Stimulated activated CD4-positive, alpha-beta T cell treated with anti-CD3 and anti-CD28 coated beads, Interleukin-4, amount 100 ng/mL, for 4 hours (primary cell): Measurements from ENCODE around the gene LAMA4.

Experiments used
- DNase-seq, 2 experiments: peaks; one replicate each; pipeline ENCODE4 v3.0.0-alpha.2; 2020

The LAMA4 gene, protein sequence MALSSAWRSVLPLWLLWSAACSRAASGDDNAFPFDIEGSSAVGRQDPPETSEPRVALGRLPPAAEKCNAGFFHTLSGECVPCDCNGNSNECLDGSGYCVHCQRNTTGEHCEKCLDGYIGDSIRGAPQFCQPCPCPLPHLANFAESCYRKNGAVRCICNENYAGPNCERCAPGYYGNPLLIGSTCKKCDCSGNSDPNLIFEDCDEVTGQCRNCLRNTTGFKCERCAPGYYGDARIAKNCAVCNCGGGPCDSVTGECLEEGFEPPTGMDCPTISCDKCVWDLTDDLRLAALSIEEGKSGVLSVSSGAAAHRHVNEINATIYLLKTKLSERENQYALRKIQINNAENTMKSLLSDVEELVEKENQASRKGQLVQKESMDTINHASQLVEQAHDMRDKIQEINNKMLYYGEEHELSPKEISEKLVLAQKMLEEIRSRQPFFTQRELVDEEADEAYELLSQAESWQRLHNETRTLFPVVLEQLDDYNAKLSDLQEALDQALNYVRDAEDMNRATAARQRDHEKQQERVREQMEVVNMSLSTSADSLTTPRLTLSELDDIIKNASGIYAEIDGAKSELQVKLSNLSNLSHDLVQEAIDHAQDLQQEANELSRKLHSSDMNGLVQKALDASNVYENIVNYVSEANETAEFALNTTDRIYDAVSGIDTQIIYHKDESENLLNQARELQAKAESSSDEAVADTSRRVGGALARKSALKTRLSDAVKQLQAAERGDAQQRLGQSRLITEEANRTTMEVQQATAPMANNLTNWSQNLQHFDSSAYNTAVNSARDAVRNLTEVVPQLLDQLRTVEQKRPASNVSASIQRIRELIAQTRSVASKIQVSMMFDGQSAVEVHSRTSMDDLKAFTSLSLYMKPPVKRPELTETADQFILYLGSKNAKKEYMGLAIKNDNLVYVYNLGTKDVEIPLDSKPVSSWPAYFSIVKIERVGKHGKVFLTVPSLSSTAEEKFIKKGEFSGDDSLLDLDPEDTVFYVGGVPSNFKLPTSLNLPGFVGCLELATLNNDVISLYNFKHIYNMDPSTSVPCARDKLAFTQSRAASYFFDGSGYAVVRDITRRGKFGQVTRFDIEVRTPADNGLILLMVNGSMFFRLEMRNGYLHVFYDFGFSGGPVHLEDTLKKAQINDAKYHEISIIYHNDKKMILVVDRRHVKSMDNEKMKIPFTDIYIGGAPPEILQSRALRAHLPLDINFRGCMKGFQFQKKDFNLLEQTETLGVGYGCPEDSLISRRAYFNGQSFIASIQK (N-terminal part only)

DNA sequence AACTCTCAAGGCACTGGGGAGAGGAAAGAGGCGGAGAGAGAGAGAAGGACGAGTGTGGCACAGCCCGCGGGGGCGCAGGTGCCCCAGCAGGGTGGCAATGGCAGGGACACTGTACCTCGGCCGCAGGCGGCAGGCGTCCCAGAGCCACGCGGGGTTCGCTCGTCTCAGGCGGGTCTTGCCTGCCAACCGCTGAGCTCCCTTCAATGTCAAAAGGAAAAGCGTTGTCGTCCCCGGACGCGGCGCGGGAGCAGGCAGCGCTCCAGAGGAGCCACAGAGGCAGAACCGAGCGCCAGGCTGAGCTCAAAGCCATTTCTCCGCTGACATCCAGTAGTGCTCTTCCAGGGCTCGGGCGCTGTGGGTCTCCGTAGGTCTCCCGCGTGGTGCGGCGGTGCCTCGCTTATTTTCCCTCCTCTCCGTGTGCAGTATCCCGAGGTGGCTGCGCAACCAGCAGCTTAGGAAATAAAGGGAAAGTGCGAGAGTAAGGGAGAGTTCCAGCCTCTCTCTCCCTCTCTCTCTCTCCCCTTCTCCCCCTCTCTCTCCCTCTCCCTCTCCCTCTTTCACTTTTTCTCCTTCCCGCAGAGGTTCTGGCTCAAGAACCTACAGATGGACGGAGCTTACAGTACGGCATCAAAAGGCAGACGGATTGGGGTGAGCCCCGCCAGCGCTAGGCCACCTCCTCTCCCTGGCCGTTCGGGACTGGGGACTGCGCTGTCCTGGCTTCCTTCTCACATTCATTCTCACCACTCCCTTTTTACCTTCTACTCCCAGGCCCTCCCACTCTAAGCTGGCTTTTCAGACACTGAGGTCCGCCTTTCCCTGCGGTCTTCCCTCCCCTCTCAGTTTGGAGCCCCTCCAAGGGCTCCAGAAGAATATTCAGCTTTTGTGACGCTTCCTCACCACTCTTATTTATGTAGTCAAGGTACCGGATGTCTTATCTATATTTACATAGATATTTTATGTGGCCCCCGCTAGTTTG is at the start of gene LAMA4:
LAMA4 (minus strand) TSS at position 727 of the 976 bp plus-strand sequence; CDS start at position 310, 417 bp downstream.
- DNase-seq = no peak

DNA sequence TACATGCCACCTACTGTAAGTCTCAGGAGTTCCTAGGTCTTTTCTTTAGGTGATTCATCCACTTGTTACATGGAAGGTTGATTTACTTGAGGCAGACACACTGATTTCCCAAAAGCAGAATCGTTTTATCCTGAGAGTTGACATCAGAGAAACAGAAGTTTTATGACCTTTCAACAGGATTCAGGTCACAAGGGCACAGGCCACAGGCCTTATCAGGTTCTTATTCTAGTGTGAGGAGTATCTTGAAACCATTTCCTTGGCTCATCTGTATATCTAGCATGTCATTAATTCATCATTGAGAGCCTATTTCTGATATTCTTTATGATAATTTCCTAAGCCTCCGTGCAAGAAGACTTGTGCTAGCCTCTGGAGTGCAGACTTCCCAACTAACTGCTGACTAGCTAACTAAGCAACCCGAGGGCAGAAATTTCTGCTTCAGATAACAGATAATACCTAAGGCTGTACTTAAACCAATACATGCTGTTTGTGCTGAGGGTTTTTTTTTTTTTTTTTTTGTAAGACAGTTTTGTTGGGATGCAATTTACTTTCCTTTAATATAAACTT is 47.9 kb upstream of the LAMA4 start:
- DNase-seq = no peak

DNA sequence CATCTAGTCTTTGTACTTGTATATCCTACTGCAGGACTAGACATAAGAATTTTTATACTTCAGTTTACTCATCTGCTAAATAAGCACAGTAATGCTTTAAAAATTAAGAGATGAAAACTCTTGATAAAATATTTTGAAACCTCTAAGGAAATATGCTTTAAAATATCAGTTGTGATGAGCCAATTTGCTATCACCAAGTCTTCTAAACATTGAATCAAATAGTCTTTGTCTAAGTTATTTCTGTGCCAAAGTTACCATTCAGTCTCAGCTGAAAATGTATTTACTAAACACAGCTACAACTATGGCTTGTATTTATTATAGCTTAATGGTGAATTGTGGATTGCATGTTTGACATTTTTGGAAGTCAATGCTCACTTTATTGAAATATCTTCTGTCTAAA is 46.5 kb upstream of the LAMA4 start:
- no peak for DNase-seq

DNA sequence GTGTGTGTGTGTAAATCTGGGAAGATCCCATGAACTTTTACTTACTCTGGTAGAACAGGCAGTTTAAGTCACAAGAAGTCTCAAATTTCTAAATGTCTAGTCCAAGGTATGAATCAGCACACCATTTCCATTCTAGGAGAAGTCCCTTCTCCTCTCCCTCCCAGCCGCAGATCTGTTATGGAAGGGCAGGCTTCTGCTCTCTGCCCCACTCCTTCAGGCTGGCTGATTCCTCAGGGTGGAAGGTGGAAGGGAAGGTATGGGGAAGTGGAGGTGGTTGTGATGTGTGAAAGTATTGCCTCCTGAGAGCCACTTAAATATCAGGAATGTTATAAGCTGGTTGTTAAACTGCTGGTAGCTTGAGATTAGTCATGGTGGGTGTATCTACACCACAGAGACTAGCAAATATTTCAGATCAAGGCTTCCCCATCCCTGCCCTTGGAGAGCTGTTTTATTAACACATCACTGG is 44.5 kb upstream of the LAMA4 start:
- no peak for DNase-seq

DNA sequence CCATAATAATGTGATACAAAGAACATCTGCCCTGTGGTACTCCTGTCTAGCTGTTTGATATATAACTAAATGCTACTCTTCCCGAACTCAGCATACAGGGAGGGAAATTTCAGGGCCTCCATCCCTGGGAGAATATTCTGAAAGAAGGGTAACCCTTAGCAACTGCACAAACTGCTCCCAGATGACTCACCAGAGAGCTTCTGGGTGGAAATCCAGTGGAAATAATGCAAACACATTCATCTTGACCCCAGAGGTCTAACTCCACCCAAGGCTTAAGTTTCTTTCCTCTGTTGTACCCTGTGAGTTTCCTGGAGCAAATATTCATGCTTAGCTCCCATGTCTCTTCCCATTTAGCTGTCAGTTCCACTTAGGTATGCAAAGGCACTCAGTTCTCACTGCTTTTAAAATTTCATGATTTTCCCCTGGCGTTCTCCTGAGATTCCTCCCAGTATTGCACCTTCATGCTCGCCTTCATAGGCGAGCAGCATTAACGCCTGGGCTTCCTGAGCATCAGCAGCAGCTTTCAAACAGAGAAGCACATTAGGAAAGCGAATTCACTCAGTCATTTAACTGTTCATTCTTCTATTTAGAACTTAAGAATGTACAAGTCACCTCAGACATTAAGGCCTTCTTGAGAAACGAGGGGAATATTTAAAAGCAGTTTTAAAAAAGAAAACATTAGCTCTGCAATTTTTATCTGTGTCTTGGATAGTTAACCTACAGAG is 43.8 kb upstream of the LAMA4 start:
- DNase-seq = no peak

DNA sequence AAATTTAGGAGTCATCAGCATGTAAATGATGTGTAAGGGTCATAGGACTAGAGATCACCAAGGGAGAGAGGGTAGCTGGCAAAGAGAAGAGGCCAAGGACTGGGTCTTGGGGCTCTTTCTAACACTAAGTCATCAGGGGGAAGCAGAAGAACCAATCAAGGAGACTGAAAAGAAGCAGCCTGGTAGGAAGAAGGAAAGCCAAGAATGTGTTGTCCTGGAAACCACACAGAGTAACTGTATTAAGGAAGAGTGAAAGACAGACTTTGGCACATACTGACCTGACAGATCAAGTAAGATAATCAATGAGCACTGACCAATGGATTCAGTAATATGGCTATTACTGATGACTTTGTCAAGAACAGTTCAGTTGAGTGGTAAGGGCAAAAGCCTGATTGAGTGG is 42.3 kb upstream of the LAMA4 start:
- no peak for DNase-seq

DNA sequence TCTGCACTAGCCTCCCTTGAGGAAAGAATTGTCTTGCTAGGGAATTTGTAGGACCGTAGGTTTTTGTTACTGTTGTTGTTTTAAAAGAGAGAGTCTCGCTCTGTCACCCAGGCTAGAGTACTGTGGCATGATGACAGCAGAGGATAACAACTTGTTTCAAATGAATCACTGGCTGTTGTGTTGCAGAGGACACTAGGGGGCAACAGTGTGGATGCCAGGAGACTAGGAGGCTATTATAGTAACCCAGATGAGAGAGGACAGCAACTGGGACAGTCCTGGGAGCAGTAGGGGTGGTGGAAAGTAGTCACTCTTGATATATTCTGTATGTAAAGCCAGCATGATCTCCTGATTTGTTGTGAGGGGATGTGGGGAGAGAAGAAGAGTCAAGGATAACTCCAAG is 41.8 kb upstream of the LAMA4 start:
- no peak for DNase-seq

DNA sequence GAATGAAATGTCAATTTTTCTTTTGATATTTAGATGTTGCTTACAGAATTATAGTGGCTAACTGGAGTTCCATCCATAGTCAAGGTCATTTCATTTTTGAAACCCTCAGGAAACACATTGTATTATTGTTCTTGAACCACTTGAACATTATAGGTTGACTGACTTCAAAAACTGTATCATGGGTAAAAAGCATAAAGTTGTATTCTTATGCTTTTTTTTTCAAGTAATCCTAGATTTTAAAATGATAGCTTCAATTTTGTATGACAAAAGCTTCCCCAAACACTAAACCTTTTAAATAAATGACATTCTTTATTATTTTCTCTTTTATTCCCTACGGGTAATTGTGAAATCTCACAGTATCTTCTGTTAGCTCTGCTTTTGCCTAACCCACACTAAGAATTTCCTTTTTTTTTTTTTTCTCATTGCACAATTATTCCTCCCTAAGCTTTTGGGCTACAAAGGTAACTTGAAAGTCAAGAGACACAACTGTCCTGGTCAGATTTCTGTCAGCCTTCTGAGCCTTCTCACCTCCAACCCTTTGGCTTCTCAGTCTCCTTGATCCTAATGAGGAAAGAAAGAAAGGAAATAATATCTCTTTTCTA is 36.9 kb upstream of the LAMA4 start:
- no peak for DNase-seq

DNA sequence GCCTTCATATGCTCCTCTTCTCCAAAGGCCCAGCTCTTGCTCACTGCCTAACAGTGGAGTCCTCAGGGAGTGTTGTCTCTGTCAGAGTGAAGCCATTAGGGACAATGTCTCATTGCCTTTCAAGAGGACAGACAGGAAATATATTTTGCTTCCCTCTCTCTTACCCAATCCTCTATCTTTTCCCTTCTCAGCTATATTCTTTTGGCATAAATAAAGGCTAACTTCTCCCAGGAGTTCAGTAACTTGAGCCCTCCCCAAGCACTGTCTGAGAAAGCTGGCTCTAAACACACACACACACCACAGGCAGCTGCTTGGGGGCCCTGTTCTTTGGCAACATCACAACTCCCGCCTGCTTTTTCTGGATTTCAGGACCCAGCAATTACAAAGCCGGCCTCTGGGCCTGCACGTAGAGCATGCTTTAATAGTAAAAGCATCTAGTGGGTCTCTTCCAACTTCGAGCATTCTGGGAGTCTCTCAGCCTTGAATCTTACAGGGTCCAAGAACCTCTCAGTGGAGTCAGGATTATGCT is 34.7 kb upstream of the LAMA4 start:
- DNase-seq = no peak

DNA sequence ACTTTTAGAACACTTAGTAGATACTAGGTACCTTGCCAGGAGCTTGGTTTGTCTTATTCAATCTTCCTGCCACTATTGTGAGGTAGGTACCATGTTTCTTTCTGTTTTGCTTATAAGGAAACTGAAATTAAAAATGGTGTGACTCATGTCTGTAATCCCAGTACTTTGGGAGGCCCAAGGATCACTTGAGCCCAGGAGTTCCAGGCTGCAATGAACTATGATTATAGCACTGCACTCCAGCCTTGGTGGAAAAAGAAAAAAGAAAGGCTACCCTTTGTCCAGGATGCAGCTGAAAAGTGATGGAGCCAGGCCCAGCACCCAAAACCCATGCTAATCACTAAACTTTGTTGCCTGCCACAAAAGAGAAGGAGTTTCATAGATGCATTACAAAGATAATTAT is 34.1 kb upstream of the LAMA4 start:
- DNase-seq = no peak

DNA sequence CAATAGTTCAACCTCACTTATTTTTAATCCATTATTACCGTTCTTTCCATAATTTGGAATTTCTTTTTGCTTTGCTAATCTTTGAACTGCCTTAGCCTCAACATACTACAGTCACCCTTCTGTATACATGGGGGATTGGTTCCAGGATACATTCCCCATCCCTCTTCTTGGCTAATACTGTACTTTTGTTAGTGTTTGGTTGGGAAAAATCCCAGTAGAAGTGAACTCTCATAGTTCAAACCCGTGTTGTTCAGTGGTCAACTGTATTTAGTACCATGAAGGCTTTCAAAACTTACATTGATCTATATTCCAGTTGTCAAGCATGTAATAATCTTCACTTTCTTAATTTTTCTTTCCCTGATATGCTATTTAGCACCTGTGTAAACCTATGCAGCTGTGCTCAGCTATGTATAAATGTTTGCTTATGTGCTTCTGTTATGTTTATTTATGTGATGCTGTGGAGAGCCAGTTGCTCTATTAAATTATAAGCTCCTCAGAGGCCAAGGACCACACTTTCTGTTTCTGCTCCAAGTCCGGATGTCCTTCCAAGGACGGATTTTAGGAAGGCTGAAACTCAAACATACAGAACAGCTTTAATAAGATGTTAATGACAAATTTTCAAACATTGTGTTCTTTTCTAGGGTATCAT is 33.3 kb upstream of the LAMA4 start:
- no peak for DNase-seq

DNA sequence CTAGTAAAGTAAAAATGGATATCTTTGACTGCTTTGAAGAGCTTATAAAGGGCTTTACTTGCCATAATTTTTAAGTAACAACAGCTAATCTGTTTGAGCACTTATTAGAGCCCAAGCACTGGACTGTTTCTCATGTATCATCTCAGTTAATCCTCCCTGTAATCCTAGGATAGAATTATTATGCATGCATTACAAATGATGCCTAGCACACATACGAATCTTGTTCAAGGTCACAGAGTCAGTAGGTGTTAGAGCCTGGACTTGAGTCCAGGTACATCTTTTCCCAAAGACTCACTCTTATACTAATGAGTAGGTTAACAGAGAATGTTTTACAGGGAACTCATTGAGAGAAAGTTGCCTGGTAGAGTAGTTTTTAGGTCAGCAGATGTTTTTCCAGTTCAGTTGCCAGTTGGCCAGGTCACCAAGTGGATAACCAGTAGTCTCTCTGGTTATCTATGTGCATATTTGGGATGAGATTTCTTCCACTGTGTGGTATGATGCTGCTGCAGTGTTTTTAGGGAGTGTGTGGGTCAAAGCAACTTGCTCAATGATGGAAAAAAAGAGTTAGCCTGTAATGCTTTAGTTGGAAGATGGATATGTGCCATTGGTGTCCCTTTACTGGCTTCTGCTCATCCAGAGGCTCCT is 32.3 kb upstream of the LAMA4 start:
- no peak for DNase-seq

DNA sequence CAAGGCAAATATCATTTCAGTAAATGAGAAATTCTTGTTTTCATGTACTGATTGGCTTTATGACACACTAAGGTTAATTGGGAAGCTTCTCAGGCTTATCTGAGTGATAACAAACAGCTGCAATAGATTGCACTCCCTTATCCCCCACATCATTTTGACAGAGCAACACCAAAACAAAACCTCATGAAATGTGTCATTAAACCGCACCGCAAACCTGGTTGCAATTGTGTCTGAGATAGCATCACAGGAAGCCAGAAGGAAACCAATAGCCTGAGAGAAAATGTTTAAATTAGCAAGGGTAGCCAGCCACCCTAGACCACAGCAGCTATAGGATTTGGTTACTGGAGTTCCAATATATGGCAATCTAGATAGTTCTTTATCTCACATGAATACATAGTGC is 31.6 kb upstream of the LAMA4 start:
- no peak for DNase-seq

DNA sequence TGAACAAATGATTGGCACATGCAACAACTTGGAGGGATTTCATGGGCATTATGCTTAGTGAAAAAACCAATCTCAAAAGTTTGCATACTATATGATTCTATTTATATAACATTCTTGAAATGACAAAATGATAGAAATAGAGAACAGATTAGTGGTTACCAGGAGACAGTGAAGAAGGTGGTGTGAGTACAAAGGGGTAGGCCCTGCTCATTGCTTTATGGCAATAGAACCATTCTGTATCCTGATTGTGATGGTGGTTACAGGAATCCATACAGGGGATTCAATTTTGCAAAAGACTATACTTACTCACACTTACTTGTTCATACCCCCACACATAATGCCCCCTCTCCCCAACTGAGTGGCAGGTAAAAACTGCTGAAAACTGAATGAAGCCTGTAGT is 30.2 kb upstream of the LAMA4 start:
- no peak for DNase-seq

DNA sequence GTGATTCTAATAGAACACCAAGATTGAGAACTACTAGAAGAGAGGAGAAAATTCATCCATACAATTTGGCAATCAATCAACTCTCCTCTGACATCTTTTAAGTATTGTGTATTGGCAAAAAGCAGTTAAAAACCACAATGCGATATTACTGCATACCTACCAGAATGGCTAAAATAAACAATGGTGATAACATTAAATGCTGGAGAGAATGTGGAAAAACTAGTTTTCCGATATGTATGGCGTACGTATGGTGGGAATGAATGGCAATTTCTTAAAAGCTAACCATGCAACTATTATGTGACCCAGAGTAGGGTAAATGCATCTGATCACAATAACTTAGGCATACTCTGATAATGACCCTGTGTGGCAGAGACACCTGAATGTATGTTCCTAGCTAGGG is 29.3 kb upstream of the LAMA4 start:
- no peak for DNase-seq

DNA sequence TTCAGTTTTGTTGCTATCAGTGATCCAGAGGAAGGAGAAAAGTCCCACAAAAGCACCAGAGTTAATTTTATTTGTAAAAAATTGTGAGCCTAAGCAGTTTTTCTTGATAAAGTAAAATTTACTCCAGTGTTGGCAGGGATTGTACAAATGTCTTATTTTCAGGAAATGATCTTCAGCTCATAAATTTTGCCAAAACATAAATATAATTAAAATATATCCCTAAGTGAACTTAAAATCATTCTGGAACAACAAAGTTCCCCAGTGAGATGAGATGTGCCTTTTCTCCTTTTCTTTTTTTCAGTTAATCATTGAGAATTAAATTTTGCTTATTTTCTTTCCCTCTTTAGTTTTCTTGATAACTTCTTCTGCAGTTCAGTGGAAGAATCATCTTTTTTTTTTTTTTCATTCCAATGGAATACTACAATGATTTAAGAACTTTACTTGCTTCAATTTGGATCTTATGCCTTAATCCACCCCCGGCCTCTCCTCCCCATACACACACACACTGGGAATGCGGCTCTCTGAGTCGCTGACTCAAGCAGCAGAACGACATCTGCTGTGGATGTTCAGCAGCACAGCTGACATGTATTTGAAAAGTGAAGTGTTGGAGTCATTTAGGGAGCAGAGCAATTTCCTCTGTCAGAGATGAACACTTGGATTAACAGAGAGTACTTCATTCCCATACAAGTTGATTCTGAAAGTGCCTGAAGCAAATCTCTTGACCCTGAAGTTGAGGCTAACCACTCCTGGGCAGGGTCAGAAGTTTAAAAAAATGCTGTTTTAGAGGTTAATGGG is 27.7 kb upstream of the LAMA4 start:
- DNase-seq = no peak

DNA sequence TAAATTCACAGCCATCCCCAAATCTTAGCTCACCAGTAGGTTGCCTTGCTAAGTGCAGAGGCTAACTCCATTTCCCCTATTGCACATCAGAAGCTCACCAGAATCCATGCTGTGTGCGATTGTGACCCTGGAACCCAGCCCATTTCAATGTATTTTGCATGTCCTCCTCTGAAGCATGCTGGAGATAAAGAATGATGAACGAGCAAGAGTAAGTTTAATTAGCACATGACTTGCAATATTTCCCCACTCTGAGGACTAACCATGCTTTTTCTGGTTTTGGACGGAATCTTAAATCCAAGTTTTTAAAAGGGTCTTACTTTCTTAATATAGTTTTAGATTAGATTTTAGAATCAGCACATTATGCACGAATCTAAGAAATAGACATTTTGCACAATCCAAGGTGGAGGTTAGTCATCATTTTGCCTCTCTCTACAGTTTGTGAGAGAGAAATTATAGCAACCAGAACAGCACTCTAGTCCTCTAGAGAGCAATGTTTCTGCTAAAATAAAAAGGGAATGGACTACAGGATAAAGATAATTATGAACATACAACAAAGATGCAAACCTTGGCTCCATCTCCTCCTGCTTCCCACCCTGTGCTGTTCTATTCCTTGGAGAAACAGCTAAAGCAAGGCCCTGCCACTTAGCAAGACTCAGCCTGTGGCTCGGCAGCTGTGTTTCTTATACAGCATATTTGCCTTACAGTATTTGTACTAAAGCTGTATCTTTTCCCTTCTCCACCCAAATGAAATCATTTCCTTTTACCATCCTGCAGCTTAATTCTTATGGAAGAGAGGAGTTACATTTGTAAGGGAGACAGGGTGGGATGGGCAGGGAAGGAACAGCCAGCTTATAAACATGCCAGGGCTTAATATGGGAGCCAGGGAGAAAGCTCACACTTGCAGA is 24.9 kb upstream of the LAMA4 start:
- DNase-seq = no peak
